NB4 (cell line): ENCODE results near the gene RASA3.

Source experiments
- DNase-seq: peaks from one replicate; pipeline ENCODE4 v3.0.0; 2010; ENCODE audit warnings: low read depth
- H3K4me3 ChIP-seq: one replicate; pipeline ENCODE4 v1.5.1; 2011; ENCODE audit warnings: mild to moderate bottlenecking, low read depth, low read length, moderate library complexity
- CTCF ChIP-seq: IDR thresholded peaks from one replicate; pipeline ENCODE4 v1.5.1; 2012; ENCODE audit warnings: low read depth, low read length
- MAX ChIP-seq: IDR thresholded peaks from 2 replicates; pipeline ENCODE4 v1.6.1; 2011; ENCODE audit warnings: low read depth, low read length
- MYC ChIP-seq: IDR thresholded peaks from 2 replicates; pipeline ENCODE4 v1.6.1; 2011; ENCODE audit warnings: low read depth, low read length
- POLR2A ChIP-seq: IDR thresholded peaks from 2 replicates; pipeline ENCODE4 v1.6.1; 2011; ENCODE audit warnings: mild to moderate bottlenecking; ENCODE audit not compliant: insufficient read length; ENCODE audit errors: extremely low read depth

RASA3 gene

GRCh38 chr13:114013952-114014629 is 118.3 kb downstream of the RASA3 start:
- DNase-seq, result no peak
- no peak for TF ChIP-seq MAX
- TF ChIP-seq CTCF, result no peak
- no peak for TF ChIP-seq POLR2A
- no peak for TF ChIP-seq MYC
- no peak overlapping the region for H3K4me3 ChIP-seq

- no peak for DNase-seq
- TF ChIP-seq POLR2A (no peak), MAX (no peak), MYC (no peak), CTCF (no peak)
- H3K4me3 ChIP-seq, result no peak overlapping the region
Measured at GRCh38 chr13:114013336-114013735, 119.1 kb downstream of the RASA3 start.

GRCh38 chr13:114012921-114013320 is 119.5 kb downstream of the RASA3 start:
- TF ChIP-seq MAX (no peak), POLR2A (no peak), CTCF (no peak)
- no peak overlapping the region for H3K4me3 ChIP-seq
- DNase-seq, result no peak

GRCh38 chr13:114012141-114012540 is 120.3 kb downstream of the RASA3 start:
- H3K4me3 ChIP-seq, result no peak overlapping the region
- TF ChIP-seq CTCF (no peak), POLR2A (no peak), MYC (no peak), MAX (no peak)
- no peak for DNase-seq

- no peak overlapping the region for H3K4me3 ChIP-seq
- no peak for DNase-seq
- no peak for TF ChIP-seq MAX
- TF ChIP-seq POLR2A, result no peak
- no peak for TF ChIP-seq CTCF
- no peak for TF ChIP-seq MYC
Measured at GRCh38 chr13:114011226-114011625, 121.2 kb downstream of the RASA3 start.
